HepG2 (cell line): ENCODE measurements around the gene ZNF782. TPM values are rescaled to one million over a fixed set of nuclear protein-coding genes. Genes with fewer than 3 reads are reported as not detected.
A peak's percentile ranks its signal among the peaks of the same experiment; 100 is the strongest.

Experiments
- AKAP8 ChIP-seq: sonication (generic); formaldehyde crosslinking; IDR thresholded peaks from 2 replicates; pipeline ENCODE4 v1.5.1; 2020; ENCODE audit warnings: mild to moderate bottlenecking, missing genetic modification reagents
- CBX5 ChIP-seq: sonication (generic); formaldehyde crosslinking; IDR thresholded peaks from 2 replicates; pipeline ENCODE4 v1.4.0; 2020; ENCODE audit warnings: missing genetic modification reagents, borderline replicate concordance
- GABPB1 ChIP-seq: IDR thresholded peaks from 2 replicates; pipeline ENCODE4 v1.6.1; 2016; ENCODE audit warnings: mild to moderate bottlenecking, missing genetic modification reagents, moderate library complexity, missing compliant biosample characterization
- HINFP ChIP-seq: sonication (generic); formaldehyde crosslinking; IDR thresholded peaks from 2 replicates; pipeline ENCODE4 v1.4.0; 2020; ENCODE audit warnings: low read depth, mild to moderate bottlenecking, missing genetic modification reagents
- HMGA1 ChIP-seq: sonication (generic); formaldehyde crosslinking; conservative IDR thresholded peaks from 2 replicates; pipeline ENCODE4 v1.4.0; 2020; ENCODE audit warnings: missing genetic modification reagents
- HOXA5 ChIP-seq: sonication (generic); formaldehyde crosslinking; IDR thresholded peaks from 2 replicates; pipeline ENCODE4 v1.4.0; 2020; ENCODE audit warnings: missing genetic modification reagents
- HOXA7 ChIP-seq: sonication (generic); formaldehyde crosslinking; IDR thresholded peaks from 2 replicates; pipeline ENCODE4 v1.8.1; 2022; ENCODE audit warnings: mild to moderate bottlenecking, missing genetic modification reagents, moderate library complexity
- KLF16 ChIP-seq, 2 experiments: sonication (generic) in 1 of 2; formaldehyde crosslinking in 1 of 2; IDR thresholded peaks; 2 replicates each; pipeline versions ENCODE4 v1.6.1 to v1.8.0; 2016 to 2023; ENCODE audit warnings: missing genetic modification reagents in 2 of 2, missing compliant biosample characterization in 1 of 2
- MAZ ChIP-seq, 2 experiments: sonication (generic) in 1 of 2; formaldehyde crosslinking in 1 of 2; IDR thresholded peaks; 2 replicates each; pipeline versions ENCODE4 v1.5.0 to v1.6.1; 2012 to 2020; ENCODE audit warnings: low read depth in 2 of 2, mild to moderate bottlenecking in 2 of 2, borderline replicate concordance in 1 of 2, improper control_type of control experiment in 1 of 2, low read length in 1 of 2, missing genetic modification reagents in 1 of 2, moderate library complexity in 1 of 2
- MZF1 ChIP-seq: sonication (generic); formaldehyde crosslinking; IDR thresholded peaks from 2 replicates; pipeline ENCODE4 v1.8.1; 2023; ENCODE audit warnings: mild to moderate bottlenecking, missing genetic modification reagents, borderline replicate concordance
- NCOA5 ChIP-seq: sonication (generic); formaldehyde crosslinking; IDR thresholded peaks from 2 replicates; pipeline ENCODE4 v1.4.0; 2020; ENCODE audit warnings: missing genetic modification reagents
- SNRNP70 ChIP-seq: fragments of 200-400 bp; formaldehyde crosslinking; IDR thresholded peaks from 2 replicates; pipeline ENCODE4 v1.6.1; 2017; ENCODE audit warnings: mild to moderate bottlenecking, low read depth, low read length, moderate library complexity
- SOX6 ChIP-seq, 2 experiments: fragments of 450-650 bp in 1 of 2; sonication (generic) in 1 of 2; formaldehyde crosslinking in 1 of 2; IDR thresholded peaks; 2 replicates each; pipeline versions ENCODE4 v1.4.0 to v1.6.1; 2017 to 2020; ENCODE audit warnings: antibody characterized with exemption in 1 of 2, mild to moderate bottlenecking in 1 of 2, missing genetic modification reagents in 1 of 2
- THRA ChIP-seq: sonication (generic); formaldehyde crosslinking; IDR thresholded peaks from 2 replicates; pipeline ENCODE4 v1.4.0; 2020; ENCODE audit warnings: missing genetic modification reagents, borderline replicate concordance
- ZBTB7A ChIP-seq: sonication (generic); formaldehyde crosslinking; IDR thresholded peaks from 2 replicates; pipeline ENCODE4 v1.8.0; 2022; ENCODE audit warnings: mild to moderate bottlenecking, missing genetic modification reagents
- ZFP90 ChIP-seq: sonication (generic); formaldehyde crosslinking; IDR thresholded peaks from 2 replicates; pipeline ENCODE4 v1.8.0; 2022; ENCODE audit warnings: missing genetic modification reagents, mild to moderate bottlenecking, inconsistent platforms, borderline replicate concordance
- ZNF557 ChIP-seq: sonication (generic); formaldehyde crosslinking; IDR thresholded peaks from 2 replicates; pipeline ENCODE4 v1.4.0; 2020; ENCODE audit warnings: missing genetic modification reagents
- ZNF724P ChIP-seq: sonication (generic); formaldehyde crosslinking; IDR thresholded peaks from 2 replicates; pipeline ENCODE4 v1.8.0; 2022; ENCODE audit warnings: missing genetic modification reagents, borderline replicate concordance
- ZNF781 ChIP-seq: sonication (generic); formaldehyde crosslinking; IDR thresholded peaks from 2 replicates; pipeline ENCODE4 v1.5.1; 2020; ENCODE audit warnings: borderline replicate concordance, mild to moderate bottlenecking, missing genetic modification reagents; ENCODE audit errors: not compliant biosample characterization
- polyA plus RNA-seq, 8 experiments: library from polyadenylated mRNA; depleted of rRNA in 3 of 8; stranded (reverse) in 7 of 8; unstranded in 1 of 8; fragments of >200 nt; fragmentation: Illumina TruSeq in 4 of 8; extraction: Trizol in 4 of 8; gene quantifications; 2 replicates each; pipeline versions ENCODE4 v1.2.1 to v1.2.3, GENCODE V29; 2011 to 2016; ENCODE audit warnings: low read depth in 4 of 8, missing spikeins in 1 of 8, mixed read lengths in 1 of 8; ENCODE audit not compliant: insufficient read depth in 1 of 8
- total RNA-seq, 5 experiments: library from RNA; depleted of rRNA; stranded (reverse); fragments of >200 nt; fragmentation: Illumina TruSeq; extraction: Trizol; gene quantifications; 2 replicates each; pipeline ENCODE4 v1.2.3, GENCODE V29; 2016; ENCODE audit warnings: low read depth in 1 of 5
- TF ChIP-seq, protein P1 (sequence below): sonication (generic); formaldehyde crosslinking; IDR thresholded peaks from 2 replicates; pipeline ENCODE4 v1.5.1; 2020; ENCODE audit warnings: mild to moderate bottlenecking, missing genetic modification reagents, moderate library complexity
- TF ChIP-seq, protein P2 (sequence below): sonication (generic); formaldehyde crosslinking; IDR thresholded peaks from 2 replicates; pipeline ENCODE4 v1.4.0; 2020; ENCODE audit warnings: mild to moderate bottlenecking, missing genetic modification reagents

Gene ZNF782
- total and polyA plus RNA-seq, 2 of the 13 experiments (the other 11 are each of a cell fraction or from before 2014, with no cell fraction given): 1.4 to 4.9 TPM

DNA sequence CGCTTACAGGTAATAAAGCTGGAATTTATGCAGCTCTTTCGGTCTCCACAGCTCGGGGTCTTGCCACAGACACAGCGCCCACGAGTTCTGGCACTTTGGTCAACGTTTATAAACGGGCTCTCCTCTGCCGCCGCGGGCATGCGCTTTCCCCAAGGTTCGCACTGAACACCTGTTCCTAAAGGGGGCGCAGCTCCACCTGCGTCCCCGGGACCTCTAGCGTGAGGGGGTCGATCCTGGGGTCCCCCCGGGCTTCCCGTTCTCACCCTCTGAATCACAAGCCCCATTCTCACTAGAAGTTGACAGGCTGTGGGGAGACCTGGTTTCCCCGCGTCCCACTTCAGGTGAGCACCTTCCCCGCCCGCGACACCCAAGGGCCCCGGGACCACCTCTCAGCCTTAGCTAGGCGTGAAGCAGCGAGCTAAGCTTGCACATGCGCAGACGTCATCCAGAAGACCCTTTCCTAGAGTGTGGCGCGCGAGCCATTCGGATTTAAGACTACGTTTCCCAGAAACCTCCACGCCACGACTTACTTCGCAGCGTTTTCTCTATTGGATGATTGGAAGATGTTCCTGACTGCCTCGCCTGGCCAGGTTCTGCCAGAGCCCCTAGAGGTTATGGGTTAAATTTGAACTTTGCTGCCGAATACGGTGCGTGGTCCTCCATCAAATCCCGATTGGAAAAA, 21.3 kb upstream of the ZNF782 start (continued):
- TF ChIP-seq, protein P1, sequence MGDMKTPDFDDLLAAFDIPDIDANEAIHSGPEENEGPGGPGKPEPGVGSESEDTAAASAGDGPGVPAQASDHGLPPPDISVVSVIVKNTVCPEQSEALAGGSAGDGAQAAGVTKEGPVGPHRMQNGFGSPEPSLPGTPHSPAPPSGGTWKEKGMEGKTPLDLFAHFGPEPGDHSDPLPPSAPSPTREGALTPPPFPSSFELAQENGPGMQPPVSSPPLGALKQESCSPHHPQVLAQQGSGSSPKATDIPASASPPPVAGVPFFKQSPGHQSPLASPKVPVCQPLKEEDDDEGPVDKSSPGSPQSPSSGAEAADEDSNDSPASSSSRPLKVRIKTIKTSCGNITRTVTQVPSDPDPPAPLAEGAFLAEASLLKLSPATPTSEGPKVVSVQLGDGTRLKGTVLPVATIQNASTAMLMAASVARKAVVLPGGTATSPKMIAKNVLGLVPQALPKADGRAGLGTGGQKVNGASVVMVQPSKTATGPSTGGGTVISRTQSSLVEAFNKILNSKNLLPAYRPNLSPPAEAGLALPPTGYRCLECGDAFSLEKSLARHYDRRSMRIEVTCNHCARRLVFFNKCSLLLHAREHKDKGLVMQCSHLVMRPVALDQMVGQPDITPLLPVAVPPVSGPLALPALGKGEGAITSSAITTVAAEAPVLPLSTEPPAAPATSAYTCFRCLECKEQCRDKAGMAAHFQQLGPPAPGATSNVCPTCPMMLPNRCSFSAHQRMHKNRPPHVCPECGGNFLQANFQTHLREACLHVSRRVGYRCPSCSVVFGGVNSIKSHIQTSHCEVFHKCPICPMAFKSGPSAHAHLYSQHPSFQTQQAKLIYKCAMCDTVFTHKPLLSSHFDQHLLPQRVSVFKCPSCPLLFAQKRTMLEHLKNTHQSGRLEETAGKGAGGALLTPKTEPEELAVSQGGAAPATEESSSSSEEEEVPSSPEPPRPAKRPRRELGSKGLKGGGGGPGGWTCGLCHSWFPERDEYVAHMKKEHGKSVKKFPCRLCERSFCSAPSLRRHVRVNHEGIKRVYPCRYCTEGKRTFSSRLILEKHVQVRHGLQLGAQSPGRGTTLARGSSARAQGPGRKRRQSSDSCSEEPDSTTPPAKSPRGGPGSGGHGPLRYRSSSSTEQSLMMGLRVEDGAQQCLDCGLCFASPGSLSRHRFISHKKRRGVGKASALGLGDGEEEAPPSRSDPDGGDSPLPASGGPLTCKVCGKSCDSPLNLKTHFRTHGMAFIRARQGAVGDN: peak; percentile 99
- TF ChIP-seq SNRNP70 (no peak), MZF1 (CRISPR knock-in tag) (no peak), ZFP90 (CRISPR knock-in tag) (peak; percentile 86), THRA (CRISPR knock-in tag) (no peak), AKAP8 (CRISPR knock-in tag) (no peak), NCOA5 (no peak), CBX5 (no peak; the same call in 1 of the 2 replicates), MAZ (IDR thresholded peaks at IDR 0.05; ENCODE audit: borderline replicate concordance, low read depth, low read length) (no peak), MAZ (CRISPR knock-in tag; IDR thresholded peaks at IDR 0.05; ENCODE audit: low read depth) (0 out of 2 replicates have a peak, but pooled peaks have one; percentile 33), ZNF724P (CRISPR knock-in tag) (no peak; the same call in 1 of the 2 replicates), HOXA5 (CRISPR knock-in tag) (no peak), GABPB1 (CRISPR knock-in tag) (peak; percentile 21; the same call in 1 of the 2 replicates), SOX6 (IDR thresholded peaks at IDR 0.05) (no peak), SOX6 (CRISPR knock-in tag; IDR thresholded peaks at IDR 0.05) (peak; percentile 18; the same call in 1 of the 2 replicates), HINFP (0 out of 2 replicates have a peak, but pooled peaks have one; percentile 31), KLF16 (CRISPR knock-in tag; IDR thresholded peaks at IDR 0.05) (peak in 1 of 2 experiments; percentile 50; a peak in 1 of 4 replicates), ZNF781 (CRISPR knock-in tag) (no peak), HOXA7 (CRISPR knock-in tag) (no peak), ZBTB7A (CRISPR knock-in tag) (peak; percentile 98), ZNF557 (CRISPR knock-in tag) (peak; percentile 20; the same call in 1 of the 2 replicates), HMGA1 (CRISPR knock-in tag) (no peak)
- TF ChIP-seq, protein P2, sequence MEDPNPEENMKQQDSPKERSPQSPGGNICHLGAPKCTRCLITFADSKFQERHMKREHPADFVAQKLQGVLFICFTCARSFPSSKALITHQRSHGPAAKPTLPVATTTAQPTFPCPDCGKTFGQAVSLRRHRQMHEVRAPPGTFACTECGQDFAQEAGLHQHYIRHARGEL (CRISPR knock-in tag): no peak
